ENCODE measurements around the gene RGS8.
A peak's percentile ranks its signal among the peaks of the same experiment; 100 is the strongest.

Gene RGS8

DNA sequence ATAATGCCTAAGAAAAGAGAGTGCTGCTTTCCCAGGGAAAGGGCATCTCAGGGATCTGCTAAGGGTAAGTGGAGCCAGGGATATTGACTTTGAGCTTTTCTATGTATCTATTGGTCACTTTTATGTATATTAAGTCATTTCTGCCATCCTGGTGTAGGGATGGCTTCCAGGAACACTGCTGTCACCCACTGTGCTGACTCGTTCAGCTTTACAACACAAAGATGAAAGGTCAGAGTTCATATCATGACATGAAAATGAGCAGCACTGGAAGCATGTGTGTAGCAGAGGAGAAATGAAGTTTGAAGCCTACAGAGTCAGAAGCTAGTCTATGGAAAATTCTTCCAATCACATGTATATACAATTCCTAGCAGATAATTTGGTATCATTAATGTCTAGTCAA, 37.1 kb upstream of the RGS8 start:
- H3K27ac ChIP-seq = no peak overlapping the region
- TF ChIP-seq ZFX (IDR thresholded peaks at IDR 0.05; ENCODE audit: borderline replicate concordance) = no peak

DNA sequence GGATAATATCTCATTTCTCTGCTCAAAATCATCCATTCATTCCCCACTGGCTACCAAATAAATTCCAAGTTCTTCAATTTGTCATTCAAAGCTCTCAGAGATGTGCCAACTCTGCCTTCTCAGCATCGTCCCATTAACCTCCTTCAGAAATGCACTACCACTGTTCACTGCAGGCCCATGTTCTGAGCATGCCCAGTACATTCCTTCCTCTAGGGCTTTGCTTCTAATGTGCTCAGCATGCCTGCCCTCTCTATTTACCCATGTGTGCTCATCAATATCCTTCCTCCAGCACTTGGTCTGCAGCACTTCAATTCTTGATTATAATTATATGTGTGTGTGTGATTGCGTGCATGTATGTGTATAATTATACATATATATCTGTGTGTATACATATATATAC, 36.1 kb upstream of the RGS8 start:
- TF ChIP-seq ZFX (IDR thresholded peaks at IDR 0.05; ENCODE audit: borderline replicate concordance) (no peak), CTCF (IDR thresholded peaks at IDR 0.05) (no peak)
- H3K27ac ChIP-seq = no peak overlapping the region

GRCh38 chr1:182719553-182719952, 35.2 kb upstream of the RGS8 start:
- no peak for TF ChIP-seq ZFX (IDR thresholded peaks at IDR 0.05; ENCODE audit: borderline replicate concordance)
- no peak for TF ChIP-seq CTCF (IDR thresholded peaks at IDR 0.05)
- no peak overlapping the region for H3K27ac ChIP-seq

- no peak overlapping the region for H3K27ac ChIP-seq
- TF ChIP-seq CTCF (IDR thresholded peaks at IDR 0.05) = peak; percentile 31
- no peak for TF ChIP-seq ZFX (IDR thresholded peaks at IDR 0.05; ENCODE audit: borderline replicate concordance)
These were observed 33.9 kb upstream of the RGS8 start for GRCh38 chr1:182718311-182718710.

DNA sequence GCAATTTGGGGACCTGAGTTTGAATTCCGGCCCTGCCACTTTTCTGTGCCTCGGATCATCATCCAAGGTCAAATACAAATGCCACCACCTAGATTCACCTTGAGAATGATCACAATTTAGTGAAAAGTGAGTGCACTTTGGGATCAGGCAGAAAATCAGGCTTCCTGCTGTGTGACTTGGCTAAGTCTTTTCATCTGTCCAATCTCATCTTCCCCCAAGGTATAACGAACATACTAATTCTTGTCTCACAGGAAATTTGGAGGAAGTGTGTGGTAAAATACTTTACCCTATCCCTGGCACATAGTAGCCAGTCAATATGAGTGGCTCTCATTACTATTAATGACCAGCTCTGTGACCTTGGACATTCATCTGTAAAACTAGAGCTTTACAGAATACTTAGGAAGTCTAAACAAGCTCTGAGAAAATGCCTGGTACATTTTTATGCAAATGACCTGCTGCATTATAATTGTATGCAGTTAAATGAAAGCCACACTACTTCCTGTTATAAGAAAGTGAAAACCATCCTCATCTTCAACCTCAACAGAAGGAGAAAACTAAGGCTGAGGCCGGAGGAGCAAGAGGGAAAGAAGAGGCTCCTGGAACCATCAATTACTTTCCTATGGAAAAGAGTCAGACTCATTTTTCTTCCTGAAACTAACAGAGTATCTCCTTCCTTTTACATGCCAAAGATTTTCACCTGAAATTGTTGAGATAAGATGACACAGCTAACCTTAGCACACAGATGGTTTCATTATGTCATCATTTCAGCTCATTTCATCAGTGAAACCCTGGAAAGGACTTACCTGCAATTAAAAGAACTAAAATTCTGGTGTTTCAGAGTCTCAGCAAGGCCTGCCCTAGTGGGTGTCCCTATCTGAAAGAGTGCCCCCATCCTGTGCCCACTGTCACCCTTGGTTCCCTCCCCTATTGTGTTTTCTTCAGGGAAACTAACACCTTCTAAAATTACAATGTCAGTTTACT, 32.6 kb upstream of the RGS8 start:
- H3K27ac ChIP-seq = no peak overlapping the region
- TF ChIP-seq ZFX (IDR thresholded peaks at IDR 0.05; ENCODE audit: borderline replicate concordance) = no peak
- TF ChIP-seq CTCF (IDR thresholded peaks at IDR 0.05) = no peak

- TF ChIP-seq ZFX (IDR thresholded peaks at IDR 0.05; ENCODE audit: borderline replicate concordance) (no peak), CTCF (IDR thresholded peaks at IDR 0.05) (no peak)
- no peak overlapping the region for H3K27ac ChIP-seq
These were observed 31.1 kb upstream of the RGS8 start for GRCh38 chr1:182715531-182715930.

DNA sequence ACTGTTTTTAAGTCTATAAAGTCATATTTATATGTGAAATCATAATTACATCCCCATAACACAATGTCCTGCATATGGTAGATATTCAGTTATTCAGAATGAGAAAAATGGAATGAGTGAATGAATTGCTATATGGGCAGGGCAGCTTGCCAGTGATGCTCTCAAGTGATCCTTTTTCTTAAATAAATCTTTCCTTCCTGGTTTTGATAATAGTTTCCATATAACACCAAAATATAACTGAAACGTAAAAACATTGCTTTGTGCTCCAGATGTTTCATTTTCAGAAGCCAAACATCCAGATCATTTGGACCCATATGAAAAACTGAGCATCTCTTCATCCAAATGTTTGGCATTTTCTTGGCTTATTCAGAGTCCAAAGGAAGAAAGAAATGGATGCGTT, 30.2 kb upstream of the RGS8 start:
- H3K27ac ChIP-seq = no peak overlapping the region
- TF ChIP-seq ZFX (IDR thresholded peaks at IDR 0.05; ENCODE audit: borderline replicate concordance) (no peak), CTCF (IDR thresholded peaks at IDR 0.05) (no peak)

All from 22Rv1 (cell line).